CD4-positive, alpha-beta T cell treated with Interleukin-4 for 4 hours (primary cell): Measurements from ENCODE around the gene CHCHD6.

Experiments used
- DNase-seq: peaks from one replicate; pipeline ENCODE4 v3.0.0-alpha.2; 2020

Gene CHCHD6

DNA sequence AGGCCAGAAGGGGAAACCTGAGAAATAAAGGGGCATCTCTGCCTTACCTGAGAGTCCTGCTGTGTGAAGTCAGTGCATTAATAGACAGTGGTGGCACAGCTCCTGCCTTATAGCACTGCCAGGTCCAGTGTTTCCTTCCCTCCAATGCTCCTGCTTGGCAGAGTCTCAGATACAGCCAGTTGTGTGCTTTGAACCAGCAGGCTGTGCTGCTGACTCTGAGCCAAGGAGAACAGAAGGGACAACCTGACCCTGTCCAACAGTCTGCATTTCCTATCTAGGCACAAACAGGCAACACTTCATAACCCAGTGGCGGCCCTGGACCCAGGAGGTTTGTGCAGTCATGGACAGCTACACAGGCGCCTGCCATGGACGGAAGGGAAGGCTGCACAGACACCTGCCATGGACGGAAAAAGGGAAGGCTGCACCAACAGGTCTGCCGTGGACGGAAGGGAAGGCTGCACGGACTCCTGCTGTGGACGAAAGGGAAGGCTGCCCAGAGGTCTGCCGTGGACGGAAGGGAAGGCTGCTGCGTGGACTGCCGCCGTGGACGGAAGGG is 245.0 kb downstream of the CHCHD6 start:
- DNase-seq: no peak

DNA sequence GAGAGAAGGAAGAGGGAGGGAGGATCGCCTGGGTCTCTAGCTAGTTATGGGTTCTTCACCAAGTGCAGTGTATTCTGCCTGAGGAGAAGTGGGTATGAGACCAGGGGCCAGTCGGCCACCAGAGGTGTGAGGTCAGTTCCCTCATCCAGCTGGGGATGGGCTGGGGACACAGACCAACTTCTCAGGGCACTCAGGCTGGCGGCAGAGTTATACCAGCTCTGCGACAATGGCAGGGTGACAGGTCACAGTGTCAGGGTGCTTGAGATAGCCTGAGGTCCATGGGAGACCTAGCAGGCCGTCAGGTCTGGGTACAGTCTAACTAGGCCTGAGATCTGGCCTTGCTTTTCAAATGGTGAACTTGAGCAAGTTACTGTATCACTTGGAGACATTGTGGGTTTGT is 247.5 kb downstream of the CHCHD6 start:
- no peak for DNase-seq

DNA sequence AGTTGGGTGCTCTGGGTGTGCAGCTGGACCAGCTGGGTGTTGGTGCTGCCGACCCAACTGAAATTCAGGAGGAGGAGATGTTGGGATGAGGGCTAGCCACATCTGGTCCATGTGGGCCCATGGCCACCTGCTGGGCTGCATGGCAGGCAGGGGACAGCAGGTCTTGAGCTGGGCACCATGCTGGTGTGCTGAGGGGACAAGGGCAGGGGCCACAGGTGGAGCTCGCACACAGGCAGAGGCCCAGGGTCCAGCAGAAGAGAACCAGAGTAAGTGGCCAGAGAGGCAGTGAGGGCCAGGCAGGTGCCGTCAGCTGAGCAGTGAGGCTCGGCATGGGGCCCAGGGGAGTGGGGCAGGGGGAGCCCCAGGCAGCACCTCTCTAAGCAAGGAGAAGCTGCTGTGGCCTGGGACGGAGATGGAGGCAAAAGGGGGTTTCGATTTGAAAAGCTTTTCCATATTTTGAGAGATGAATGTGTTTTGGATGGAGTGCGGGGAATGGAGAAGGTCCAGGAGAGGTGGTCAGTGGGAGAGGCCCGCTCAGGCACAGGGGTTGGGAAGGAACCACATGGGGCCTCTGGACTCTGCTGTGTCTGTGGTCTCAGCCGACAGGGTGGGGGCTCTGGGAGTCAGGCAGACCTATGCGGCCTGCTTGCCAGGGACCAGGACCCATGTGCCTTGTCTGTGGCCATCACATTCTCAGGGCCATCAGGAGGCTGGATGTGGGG is 248.4 kb downstream of the CHCHD6 start:
- no peak for DNase-seq

DNA sequence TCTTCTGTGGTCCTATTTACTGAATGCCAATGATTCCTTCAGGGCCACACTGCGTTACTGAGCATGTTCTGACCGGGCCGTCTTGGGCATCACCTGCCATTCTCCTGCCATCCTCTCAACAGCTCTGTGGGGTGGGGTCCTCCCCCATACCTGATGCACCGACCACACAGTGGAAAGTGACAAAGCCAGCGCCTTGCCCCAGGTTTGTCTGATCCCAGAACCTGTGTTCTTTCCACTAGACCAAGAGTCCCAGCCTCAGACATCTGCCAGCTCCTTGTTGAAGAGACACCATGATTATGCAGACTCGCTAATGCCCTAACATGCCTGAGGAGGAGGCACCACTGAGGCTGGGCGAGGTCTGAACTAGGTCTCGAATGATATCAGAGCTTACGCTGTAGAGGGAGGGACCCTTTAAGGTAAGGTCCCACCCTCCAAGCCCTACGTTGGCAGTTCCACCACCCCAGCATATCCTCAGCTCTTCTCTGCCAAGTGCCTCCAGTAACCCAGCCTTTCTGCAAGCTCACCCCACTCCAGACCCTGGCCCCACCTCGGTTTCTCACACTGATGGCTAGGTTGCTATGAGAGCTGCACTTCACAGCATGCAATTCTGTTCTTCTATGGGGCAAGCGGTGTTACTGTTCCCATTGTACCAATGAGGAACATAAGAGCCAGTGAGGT is 249.1 kb downstream of the CHCHD6 start:
- no peak for DNase-seq

DNA sequence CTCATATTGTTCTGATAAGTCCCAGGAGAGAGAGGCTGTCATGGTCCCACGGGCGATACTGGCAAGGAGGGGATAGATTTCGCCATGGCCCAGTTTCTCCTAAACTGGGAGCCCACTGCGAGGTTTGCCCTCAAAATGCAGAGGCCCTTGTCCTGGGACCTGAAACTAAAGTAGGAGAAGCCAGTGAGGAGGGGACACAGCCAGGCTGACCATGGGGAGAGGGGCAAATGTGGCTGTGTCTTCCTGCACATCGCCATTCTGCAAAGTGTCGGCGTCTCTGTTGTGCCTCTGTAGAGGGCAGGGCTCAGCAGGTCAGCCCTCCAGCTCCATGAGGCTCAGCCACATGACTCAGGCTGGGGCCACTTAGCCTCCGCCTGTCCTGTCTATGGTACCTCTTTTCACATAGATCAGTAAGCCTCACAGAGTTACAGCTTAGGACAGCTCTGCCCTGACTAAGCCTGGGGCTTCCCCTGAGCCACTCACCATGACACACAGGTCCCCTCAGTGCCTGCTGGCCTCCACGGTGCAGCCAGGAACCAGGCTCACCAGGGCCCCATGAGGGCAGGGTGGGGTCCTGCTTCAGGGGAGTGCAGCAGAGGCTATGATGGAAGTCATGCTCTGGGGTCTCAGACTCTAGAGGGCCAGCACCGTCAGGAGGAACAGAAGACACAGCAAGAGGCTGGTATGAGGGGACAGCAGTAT is 250.3 kb downstream of the CHCHD6 start:
- DNase-seq: no peak

DNA sequence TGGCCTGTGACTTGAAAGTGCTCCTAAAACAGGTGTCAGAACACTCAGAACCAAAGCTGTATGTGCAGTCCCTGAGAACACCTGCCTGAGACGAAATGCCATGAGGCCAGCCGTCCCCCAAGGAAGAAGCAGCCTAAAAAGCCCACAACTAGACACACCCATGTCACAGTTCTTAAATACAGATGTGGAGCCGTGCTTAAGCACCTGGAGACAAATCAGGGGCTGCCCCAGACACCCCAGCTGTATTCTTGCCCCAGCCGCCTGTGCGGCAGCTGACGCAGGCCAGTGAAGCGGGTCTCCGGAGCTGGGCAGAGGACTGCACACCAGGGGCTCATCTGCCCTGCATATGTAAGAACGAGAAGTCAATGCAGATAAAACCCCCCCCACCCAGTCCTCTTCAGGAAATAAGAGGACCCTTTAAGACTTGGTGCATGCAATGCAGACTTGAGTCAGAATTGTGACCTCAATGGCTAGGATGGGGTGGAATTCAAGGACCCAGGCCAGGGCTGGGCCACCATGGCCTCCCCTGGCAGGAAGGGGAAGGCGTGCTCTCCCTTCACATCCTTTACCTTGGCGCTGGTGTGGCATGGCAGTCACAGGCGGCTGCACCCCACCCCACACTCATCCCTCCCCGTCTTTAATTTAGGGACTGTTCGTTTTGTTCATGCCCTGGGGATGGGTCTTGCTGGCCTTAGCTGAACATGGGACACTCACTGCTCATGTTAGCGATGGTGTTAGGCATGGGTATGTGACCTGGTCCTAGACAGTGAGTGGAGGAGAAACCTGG is 251.2 kb downstream of the CHCHD6 start:
- no peak for DNase-seq

DNA sequence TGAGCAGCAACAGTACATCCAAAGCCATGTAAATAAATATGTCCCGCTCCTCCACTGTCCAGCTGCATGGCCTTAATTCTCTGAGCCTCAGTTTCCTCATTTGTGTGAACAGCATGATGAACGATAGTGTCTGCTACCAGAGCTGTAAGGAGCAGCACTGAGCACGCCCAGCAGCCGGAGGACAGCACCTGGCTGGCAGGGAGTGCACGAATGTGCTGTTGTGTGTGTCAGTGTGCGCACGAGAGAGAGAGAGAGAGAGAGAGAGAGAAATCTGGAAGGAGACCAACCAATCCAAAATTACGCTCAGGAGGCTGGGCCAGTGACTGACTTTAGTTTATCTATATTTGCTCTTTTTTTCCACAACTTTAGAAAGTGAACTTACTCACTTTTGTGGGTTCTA is 252.3 kb downstream of the CHCHD6 start:
- DNase-seq: no peak

DNA sequence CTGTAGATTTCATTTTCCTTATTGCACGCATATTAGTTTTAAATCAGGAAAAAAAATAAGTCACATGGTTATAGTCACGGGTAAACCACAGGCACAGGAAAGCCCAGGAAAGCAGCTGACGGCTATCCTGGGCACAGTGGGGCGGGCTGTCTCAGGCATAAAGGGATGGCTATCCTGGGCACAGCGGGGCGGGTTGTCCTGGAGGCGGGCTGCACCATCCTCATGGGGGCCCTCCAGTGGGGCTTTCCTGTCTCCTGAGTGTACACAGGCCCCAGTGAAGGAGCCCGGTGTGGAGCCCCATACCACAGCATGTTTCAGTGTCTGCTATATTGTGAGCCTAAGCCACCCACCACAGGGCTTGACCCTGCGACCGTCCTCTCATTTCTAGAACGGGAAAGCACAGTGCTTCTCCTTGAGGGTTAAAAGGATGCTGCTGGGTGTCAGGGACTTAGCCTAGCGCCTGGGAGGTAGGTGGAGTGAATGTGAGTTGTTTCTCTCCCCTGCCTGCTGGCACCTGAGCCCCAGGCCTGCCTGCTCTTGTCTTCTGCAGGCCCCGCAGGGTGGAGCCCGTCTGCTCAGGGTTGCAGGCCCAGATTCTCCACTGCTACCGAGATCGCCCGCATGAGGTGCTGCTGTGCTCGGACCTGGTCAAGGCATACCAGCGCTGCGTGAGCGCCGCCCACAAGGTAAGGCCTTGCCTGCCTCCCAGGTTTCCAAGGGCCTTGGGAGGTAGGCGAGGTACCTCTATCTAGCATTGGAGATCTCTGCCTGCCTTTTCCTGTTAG is 253.0 kb downstream of the CHCHD6 start:
- no peak for DNase-seq

DNA sequence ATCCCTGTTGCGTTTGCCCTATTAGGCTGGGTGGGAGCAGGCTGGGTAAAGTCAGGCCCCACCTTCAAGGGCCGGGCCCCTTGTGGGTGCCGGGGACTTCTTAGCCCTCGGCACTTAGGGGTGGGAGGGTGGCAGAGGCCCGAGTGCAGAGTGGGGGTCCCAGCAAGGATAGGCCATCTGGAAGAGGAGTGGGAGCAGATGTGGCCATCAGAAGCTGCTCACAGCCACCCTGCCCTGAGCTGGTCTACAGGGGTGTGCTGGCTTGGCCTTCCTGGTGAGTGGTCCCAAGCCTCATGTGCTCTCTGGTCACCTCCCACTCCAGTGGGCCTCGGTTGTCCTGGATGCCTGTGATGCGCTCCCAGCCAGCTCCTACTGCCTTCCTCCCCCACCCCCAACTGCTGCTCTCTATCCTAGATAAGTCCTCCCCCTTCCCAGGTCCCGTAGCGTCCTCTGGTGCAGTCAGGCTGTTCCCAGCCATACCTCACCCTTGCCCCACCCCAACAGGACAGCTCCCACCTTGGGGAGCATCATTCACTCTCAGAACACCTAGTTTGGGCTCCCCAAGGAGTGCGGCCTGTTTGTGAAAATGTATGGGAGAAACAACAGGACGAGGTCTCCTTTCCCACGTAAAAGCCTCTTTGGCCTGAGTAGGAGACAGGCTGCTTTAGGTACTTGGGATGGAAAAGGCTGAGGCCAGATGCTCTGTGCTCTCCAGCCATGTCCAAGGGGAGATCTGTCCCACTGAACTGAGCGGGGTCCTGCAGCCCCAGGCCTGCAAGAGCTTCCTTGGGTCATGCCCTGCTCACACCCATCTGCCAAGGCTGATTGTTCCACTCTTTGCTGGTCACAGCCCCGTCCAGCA is 254.0 kb downstream of the CHCHD6 start:
- no peak for DNase-seq

DNA sequence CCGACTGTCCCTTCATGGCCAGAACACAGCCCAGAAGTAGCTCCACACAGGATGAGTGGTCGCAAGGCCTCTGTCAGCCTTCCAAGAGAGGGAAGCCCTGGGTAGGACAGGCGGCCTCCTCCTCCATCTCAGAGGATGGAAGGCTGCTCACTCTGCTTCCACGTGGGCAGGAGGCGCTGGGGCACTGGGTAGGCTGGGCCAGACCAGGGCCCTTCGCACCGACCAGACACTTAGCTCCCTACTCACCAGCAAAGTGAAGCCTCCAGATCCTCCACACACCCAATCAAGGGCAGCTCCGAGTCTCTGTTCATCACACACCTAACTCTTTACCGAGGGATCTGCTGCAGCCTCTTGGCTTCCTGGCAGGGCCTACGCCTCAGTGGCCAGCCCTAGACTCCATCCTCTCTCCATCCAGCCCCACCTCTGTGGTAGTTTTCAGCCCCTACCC is 254.6 kb downstream of the CHCHD6 start:
- no peak for DNase-seq

DNA sequence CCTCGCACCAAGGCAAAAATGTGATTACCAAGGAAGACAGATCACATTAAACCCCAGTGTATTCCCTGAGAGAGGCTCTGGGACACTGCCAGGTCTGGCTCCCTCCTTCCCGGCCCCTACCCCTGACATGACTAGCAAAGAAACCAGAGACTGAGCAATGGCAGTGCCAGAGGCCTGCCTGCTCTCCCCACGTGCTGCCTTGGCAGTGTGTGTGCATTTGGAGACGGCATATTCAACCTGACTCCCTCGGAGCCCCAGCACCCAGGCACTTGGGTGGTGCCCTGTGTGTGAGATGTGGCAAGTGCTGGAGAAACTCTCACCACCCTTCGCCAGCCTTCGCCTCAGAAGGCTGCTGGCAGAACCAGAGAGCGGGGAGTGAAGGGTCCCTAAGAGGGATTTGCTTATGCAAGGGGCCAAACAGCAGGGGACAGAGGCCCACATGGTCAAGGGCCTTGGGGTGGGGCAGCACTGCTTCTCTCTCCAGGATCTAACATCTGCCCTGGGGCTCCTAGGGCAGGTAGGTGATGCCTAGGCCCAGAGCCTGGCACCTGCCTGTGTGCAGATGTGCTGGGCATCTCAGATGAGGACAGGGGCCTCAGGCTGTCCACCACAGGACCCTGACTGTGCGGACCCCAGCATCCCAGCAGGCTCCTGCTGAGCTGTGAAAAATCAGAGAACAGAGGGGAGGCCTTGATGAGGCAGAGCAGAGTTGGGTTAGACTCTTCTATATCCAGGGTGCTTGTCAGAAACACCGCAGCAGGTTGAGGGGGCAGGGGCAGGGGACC is 255.3 kb downstream of the CHCHD6 start:
- no peak for DNase-seq

DNA sequence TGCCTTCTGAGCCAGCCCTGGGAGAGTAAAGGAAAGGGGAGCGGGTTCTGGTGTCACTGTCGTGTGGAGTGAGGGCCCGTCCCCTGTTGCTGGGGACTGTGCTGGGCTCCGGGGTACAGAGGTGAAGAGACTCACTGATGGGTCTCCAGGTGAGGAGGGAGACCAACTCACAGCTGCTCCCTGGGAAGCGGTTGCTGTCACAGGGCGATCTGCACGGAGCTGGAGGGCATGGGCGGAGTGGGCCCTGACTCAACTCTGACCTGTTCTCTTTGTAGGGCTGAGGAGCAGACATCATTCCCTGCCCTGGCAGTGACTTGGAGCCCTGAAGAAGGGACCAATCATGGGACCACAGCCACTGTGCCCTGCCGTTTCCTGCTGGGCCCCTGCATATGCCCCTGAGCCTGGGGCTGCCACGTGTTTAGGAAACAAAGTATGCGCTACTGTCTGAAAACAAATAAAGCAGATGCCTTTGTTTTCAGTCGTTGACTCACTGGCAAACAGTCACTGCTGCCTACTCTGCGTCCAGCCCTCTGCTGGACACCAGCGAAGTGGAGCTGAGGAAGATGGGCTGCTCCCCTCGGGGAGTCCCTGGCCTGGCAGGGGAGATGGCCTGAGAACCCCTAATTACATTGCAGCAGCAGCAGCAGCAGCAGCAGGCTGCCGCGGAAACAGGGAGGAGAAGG is 256.0 kb downstream of the CHCHD6 start:
- no peak for DNase-seq

DNA sequence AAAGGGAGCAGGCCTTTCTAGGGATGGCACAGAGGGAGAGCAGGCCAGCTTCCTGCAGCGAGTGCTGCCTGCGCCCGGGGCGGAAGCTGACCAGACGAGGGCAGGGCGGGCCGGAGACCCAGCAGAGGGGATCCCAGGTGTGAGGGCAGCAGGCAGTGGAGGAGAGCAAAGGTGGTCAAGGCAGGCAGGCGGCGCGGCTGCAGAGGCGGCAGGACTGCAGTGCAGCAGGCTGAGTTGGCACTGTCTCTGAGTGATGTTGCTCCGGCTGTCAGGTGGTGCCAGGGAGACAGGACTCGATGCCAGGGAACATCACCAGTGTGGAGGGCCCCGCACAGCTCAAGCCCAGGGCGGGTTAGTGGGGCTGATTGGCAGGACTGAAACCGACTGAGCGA is 256.6 kb downstream of the CHCHD6 start:
- no peak for DNase-seq

DNA sequence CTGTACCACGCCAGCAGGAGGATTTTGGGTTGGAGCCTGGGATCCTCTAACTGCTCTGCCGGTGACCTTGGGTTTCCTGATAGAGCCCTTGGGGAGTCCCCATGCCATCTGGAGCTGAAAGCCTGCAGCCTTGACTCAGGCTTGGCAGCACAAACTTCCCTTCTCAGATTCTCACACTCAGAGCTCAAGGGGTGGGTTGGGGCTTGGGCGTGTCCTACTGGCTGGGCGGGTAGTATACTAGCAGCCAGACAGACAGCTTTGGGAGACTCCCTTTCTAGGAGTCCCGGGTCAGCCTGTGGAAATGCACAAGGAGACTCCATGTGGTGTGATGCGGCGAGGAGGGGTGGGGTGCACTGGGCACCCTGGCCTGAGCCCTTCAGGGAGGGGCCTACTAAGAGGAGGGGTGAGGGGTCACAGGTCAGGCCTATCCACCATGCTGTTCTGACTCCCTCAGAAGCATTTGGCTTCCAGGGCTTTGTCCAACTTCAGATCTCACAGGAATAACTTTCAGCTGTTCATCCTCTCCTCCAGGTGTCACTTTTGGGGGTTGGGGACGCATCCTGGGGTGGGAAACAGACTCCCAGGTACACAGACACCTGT is 257.3 kb downstream of the CHCHD6 start:
- DNase-seq: no peak

DNA sequence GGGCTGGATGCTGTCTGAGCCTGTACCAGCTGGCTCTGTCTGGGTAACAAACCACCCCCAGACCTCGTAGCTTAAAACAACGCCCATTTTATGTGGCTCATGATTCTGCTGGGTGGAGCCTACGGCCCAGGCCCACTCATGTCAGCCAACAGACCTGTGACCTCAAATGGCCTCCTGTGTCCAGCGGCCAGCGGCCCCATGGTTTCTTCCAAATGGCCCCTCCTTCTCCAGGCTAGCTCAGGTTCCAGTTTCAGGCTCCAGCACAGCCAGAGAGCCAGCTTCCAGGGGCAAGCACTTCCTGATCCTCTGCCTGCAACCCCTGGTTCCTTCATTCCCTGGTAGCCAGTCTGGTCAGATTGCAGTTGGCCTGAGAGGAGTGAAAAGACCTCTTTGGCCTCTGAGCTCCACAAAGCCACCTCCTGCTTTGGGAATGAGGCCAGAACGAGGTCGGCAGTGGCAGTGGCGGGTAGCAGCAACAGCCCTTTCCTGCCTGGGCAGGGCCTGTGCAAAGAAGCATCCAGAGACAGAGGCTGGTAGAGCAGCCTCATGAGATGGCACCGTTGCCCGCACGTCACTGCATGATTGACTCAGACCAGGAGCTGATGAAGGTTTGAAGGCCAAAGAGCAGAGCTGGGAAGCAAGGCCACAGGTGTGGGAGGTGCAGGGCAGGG is 257.9 kb downstream of the CHCHD6 start:
- DNase-seq: no peak

DNA sequence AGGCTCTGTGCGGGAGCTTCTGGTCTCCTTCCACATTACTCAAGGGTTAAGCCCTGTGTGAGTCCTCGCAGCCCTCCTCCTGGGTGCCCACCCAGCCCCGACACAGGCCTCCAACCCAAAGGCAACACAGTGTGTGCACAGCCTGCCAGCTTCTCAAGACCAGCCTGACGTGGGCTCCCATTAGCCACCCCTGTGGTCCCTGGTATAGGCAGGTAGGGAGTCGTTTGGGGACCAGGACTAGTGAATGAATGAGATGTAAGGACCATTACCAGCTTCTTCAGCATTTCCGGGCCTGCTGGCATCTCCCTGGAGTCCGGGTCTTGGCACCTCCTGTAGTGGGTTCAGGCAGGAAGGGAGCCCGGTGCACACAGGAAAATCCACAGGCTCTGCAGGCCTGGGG is 258.7 kb downstream of the CHCHD6 start:
- no peak for DNase-seq

DNA sequence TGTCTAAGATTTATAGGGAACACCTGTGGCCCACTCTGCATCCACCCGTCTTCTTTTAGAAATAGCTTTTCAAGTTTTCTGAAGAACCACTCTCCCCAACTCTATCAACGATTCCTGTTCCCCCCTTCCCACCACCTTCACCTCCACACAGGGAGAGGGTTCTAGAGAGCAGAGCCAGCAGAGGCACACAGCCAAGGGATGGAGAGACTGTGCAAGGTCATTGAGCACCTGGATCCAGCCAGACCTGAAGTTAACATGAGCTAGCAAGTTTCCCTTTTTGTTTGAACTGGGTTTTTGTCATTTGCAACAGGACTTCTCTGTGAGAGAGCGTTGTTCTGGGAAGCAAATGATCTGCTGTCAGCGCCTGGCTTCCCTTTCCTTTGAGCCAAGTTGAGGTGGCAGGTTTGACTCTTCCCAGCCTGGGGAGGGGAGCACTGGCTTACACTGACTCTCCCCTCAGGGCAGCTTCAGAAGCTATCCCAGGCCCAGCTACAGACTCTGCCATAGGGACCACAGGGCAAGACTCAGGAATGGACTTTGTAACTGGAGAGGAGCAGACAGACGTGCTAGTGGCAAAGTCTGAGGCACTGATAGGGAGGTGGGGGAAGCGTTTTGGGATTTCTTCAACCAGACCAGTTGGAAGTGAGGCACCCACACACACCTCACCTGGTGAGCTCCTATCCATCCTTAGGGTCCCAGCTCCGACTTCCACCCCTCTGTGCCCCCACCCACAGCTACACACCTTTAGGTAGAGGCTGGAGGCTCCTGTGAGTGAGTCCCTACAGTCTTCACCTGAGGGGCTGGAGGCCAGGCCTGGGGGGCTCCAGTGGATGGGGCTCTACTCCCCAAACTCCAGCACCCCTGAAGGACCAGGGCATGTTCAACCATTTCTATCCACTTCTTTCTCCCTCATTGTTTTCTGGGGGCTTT is 259.5 kb downstream of the CHCHD6 start:
- no peak for DNase-seq
